GM12878 (cell line): ENCODE results near the gene BHLHE23. TPM values are rescaled to one million over a fixed set of nuclear protein-coding genes. Genes with fewer than 3 reads are reported as not detected.

Experiments
- CEBPB ChIP-seq, 2 experiments: fragments of 150-350 bp in 1 of 2; IDR thresholded peaks; 2 replicates each; pipeline ENCODE4 v1.6.1; 2012 to 2014; ENCODE audit warnings: low read depth in 2 of 2, low read length in 2 of 2, borderline replicate concordance in 1 of 2, inconsistent platforms in 1 of 2
- CREM ChIP-seq: IDR thresholded peaks from 2 replicates; pipeline ENCODE4 v1.6.1; 2014; ENCODE audit warnings: antibody characterized with exemption, low read depth
- CUX1 ChIP-seq: IDR thresholded peaks from 2 replicates; pipeline ENCODE4 v1.6.1; 2012; ENCODE audit warnings: improper control_type of control experiment, low read depth, low read length; ENCODE audit not compliant: insufficient replicate concordance
- GABPA ChIP-seq: IDR thresholded peaks from 2 replicates; pipeline ENCODE4 v1.6.1; 2014; ENCODE audit warnings: antibody characterized with exemption, low read depth, mild to moderate bottlenecking, inconsistent platforms
- HCFC1 ChIP-seq: fragments of 150-350 bp; IDR thresholded peaks from 2 replicates; pipeline ENCODE4 v1.6.1; 2014; ENCODE audit warnings: low read length
- MTA3 ChIP-seq: IDR thresholded peaks from 2 replicates; pipeline ENCODE4 v1.6.1; 2012; ENCODE audit warnings: low read length, inconsistent platforms, borderline replicate concordance
- NFYA ChIP-seq: IDR thresholded peaks from 2 replicates; pipeline ENCODE4 v1.6.1; 2011; ENCODE audit warnings: low read depth, mild to moderate bottlenecking, low read length, improper control_type of control experiment, borderline replicate concordance
- NR2C1 ChIP-seq: fragments of 450-650 bp; IDR thresholded peaks from 2 replicates; pipeline ENCODE4 v1.6.1; 2017; ENCODE audit warnings: antibody characterized with exemption, mild to moderate bottlenecking, moderate library complexity
- POLR2A ChIP-seq: IDR thresholded peaks from 2 replicates; pipeline ENCODE4 v1.6.1; 2011; ENCODE audit warnings: low read depth, mild to moderate bottlenecking, low read length
- ZNF687 ChIP-seq: fragments of 450-650 bp; IDR thresholded peaks from 2 replicates; pipeline ENCODE4 v1.6.1; 2017; ENCODE audit warnings: mild to moderate bottlenecking, moderate library complexity
- polyA plus RNA-seq, 11 experiments: library from polyadenylated mRNA; depleted of rRNA in 4 of 11; unstranded in 6 of 11; stranded (reverse) in 5 of 11; fragments of >200 nt; fragmentation: Nextera tagmentation in 4 of 11; fragmentation: Illumina TruSeq in 1 of 11; extraction: Ambion mirVana in 4 of 11; extraction: Trizol in 1 of 11; gene quantifications; 1 replicate in 1 of 11; 2 replicates in 10 of 11; pipeline versions ENCODE4 v1.2.1 to v1.2.3, GENCODE V29; 2011 to 2016; ENCODE audit warnings: inconsistent platforms in 2 of 11, missing spikeins in 2 of 11, low read depth in 1 of 11
- total RNA-seq, 4 experiments: library from RNA; depleted of rRNA in 3 of 4; stranded (reverse); fragments of >200 nt in 3 of 4; fragmentation: Illumina TruSeq in 1 of 4; extraction: Trizol in 1 of 4; gene quantifications; 2 replicates each; pipeline versions ENCODE4 v1.2.1 to v1.2.3, GENCODE V29; 2013 to 2021

Gene BHLHE23
- total and polyA plus RNA-seq, 10 of the 15 experiments (the other 5 are each of a cell fraction or from before 2014, with no cell fraction given) = 0.28 to 0.33 TPM; not detected in 8

- TF ChIP-seq CUX1 = no peak
- no peak for TF ChIP-seq NR2C1
- TF ChIP-seq NFYA = no peak
- TF ChIP-seq CEBPB (IDR thresholded peaks at IDR 0.05; ENCODE audit: borderline replicate concordance in 1 of 2, low read depth in 2 of 2, low read length in 2 of 2) = no peak
- TF ChIP-seq ZNF687 = no peak
- no peak for TF ChIP-seq CREM
- no peak for TF ChIP-seq MTA3
- TF ChIP-seq HCFC1 = no peak
- TF ChIP-seq POLR2A = peak; percentile 37
- no peak for TF ChIP-seq GABPA
- TF ChIP-seq, all 136 proteins: peak for 4
These were observed 7.9 kb upstream of the BHLHE23 start (continued) for GRCh38 chr20:63014710-63015109.
